HepG2 (cell line): ENCODE measurements around the gene TMEM269. TPM values are rescaled to one million over a fixed set of nuclear protein-coding genes. Genes with fewer than 3 reads are reported as not detected.

Source experiments
- AHR ChIP-seq: IDR thresholded peaks from 2 replicates; pipeline ENCODE4 v1.6.1; 2018; ENCODE audit warnings: missing genetic modification reagents, missing compliant biosample characterization
- CREM ChIP-seq, 2 experiments: sonication (generic) in 1 of 2; formaldehyde crosslinking in 1 of 2; IDR thresholded peaks; 2 replicates each; pipeline versions ENCODE4 v1.4.0 to v1.6.1; 2016 to 2020; ENCODE audit warnings: antibody characterized with exemption in 1 of 2, mild to moderate bottlenecking in 1 of 2, missing genetic modification reagents in 1 of 2
- DNMT3B ChIP-seq: conservative IDR thresholded peaks from 2 replicates; pipeline ENCODE4 v1.6.1; 2016; ENCODE audit warnings: missing biosample characterization, control low read depth
- EED ChIP-seq: sonication (generic); formaldehyde crosslinking; IDR thresholded peaks from 2 replicates; pipeline ENCODE4 v1.5.0; 2020; ENCODE audit warnings: mild to moderate bottlenecking, missing genetic modification reagents
- EP300 ChIP-seq, 3 experiments: sonication (generic) in 1 of 3; formaldehyde crosslinking in 1 of 3; IDR thresholded peaks; 2 replicates each; pipeline versions ENCODE4 v1.5.1 to v1.6.1; 2011 to 2020; ENCODE audit warnings: low read depth in 2 of 3, low read length in 2 of 3, borderline replicate concordance in 1 of 3, improper control_type of control experiment in 1 of 3, mild to moderate bottlenecking in 1 of 3, missing genetic modification reagents in 1 of 3, moderate library complexity in 1 of 3
- HES4 ChIP-seq: sonication (generic); formaldehyde crosslinking; IDR thresholded peaks from 2 replicates; pipeline ENCODE4 v1.9.0; 2021; ENCODE audit warnings: mild to moderate bottlenecking, missing genetic modification reagents, borderline replicate concordance
- IKZF5 ChIP-seq: IDR thresholded peaks from 2 replicates; pipeline ENCODE4 v1.6.1; 2018; ENCODE audit warnings: missing genetic modification reagents, mild to moderate bottlenecking, missing compliant biosample characterization
- MNT ChIP-seq: fragments of 450-650 bp; IDR thresholded peaks from 2 replicates; pipeline ENCODE4 v1.6.1; 2016
- PBX2 ChIP-seq: IDR thresholded peaks from 2 replicates; pipeline ENCODE4 v1.6.1; 2016; ENCODE audit warnings: control low read depth
- PHF20 ChIP-seq: sonication (generic); formaldehyde crosslinking; IDR thresholded peaks from 2 replicates; pipeline ENCODE4 v1.5.0; 2020; ENCODE audit warnings: mild to moderate bottlenecking, missing genetic modification reagents
- SNAPC2 ChIP-seq: sonication (generic); formaldehyde crosslinking; IDR thresholded peaks from 2 replicates; pipeline ENCODE4 v1.8.1; 2022; ENCODE audit warnings: mild to moderate bottlenecking, missing genetic modification reagents
- TRIM22 ChIP-seq: fragments of 450-650 bp; IDR thresholded peaks from 2 replicates; pipeline ENCODE4 v1.6.1; 2017
- ZBTB37 ChIP-seq: sonication (generic); formaldehyde crosslinking; IDR thresholded peaks from 2 replicates; pipeline ENCODE4 v1.4.0; 2020; ENCODE audit warnings: mild to moderate bottlenecking, missing genetic modification reagents
- ZNF292 ChIP-seq: sonication (generic); formaldehyde crosslinking; IDR thresholded peaks from 2 replicates; pipeline ENCODE4 v1.8.1; 2022; ENCODE audit warnings: mild to moderate bottlenecking, low read depth, missing genetic modification reagents, borderline replicate concordance
- ZNF605 ChIP-seq: sonication (generic); formaldehyde crosslinking; IDR thresholded peaks from 2 replicates; pipeline ENCODE4 v1.8.0; 2022; ENCODE audit warnings: mild to moderate bottlenecking, missing genetic modification reagents
- ZNF678 ChIP-seq: sonication (generic); formaldehyde crosslinking; IDR thresholded peaks from 2 replicates; pipeline ENCODE4 v1.4.0; 2020; ENCODE audit warnings: mild to moderate bottlenecking, missing genetic modification reagents
- ZNF710 ChIP-seq: sonication (generic); formaldehyde crosslinking; IDR thresholded peaks from 2 replicates; pipeline ENCODE4 v1.5.0; 2020; ENCODE audit warnings: mild to moderate bottlenecking, missing genetic modification reagents, borderline replicate concordance
- polyA plus RNA-seq, 8 experiments: library from polyadenylated mRNA; depleted of rRNA in 3 of 8; stranded (reverse) in 7 of 8; unstranded in 1 of 8; fragments of >200 nt; fragmentation: Illumina TruSeq in 4 of 8; extraction: Trizol in 4 of 8; gene quantifications; 2 replicates each; pipeline versions ENCODE4 v1.2.1 to v1.2.3, GENCODE V29; 2011 to 2016; ENCODE audit warnings: low read depth in 4 of 8, missing spikeins in 1 of 8, mixed read lengths in 1 of 8; ENCODE audit not compliant: insufficient read depth in 1 of 8
- total RNA-seq, 5 experiments: library from RNA; depleted of rRNA; stranded (reverse); fragments of >200 nt; fragmentation: Illumina TruSeq; extraction: Trizol; gene quantifications; 2 replicates each; pipeline ENCODE4 v1.2.3, GENCODE V29; 2016; ENCODE audit warnings: low read depth in 1 of 5

Gene TMEM269
- total and polyA plus RNA-seq, 2 of the 13 experiments (the other 11 are each of a cell fraction or from before 2014, with no cell fraction given), result 0.15 to 0.21 TPM

GRCh38 chr1:42846257-42847110 lies 61.7 kb downstream of the TMEM269 start, which contains the start of gene ZNF691 (continued):
- TF ChIP-seq ZBTB37 (CRISPR knock-in tag), result no peak
- TF ChIP-seq IKZF5 (CRISPR knock-in tag), result peak; percentile 54; the same call in 1 of the 2 replicates
- no peak for TF ChIP-seq TRIM22
- peak; percentile 23; the same call in 1 of the 2 replicates for TF ChIP-seq ZNF605 (CRISPR knock-in tag)
- 0 out of 2 replicates have a peak, but pooled peaks have one; percentile 64 for TF ChIP-seq SNAPC2
- peak; percentile 95 for TF ChIP-seq PBX2 (CRISPR knock-in tag)
- no peak for TF ChIP-seq AHR (CRISPR knock-in tag)
- TF ChIP-seq EED, result no peak
- no peak; the same call in 1 of the 2 replicates for TF ChIP-seq ZNF710 (CRISPR knock-in tag)
- TF ChIP-seq ZNF678 (CRISPR knock-in tag), result no peak
- TF ChIP-seq MNT, result no peak
- TF ChIP-seq PHF20 (CRISPR knock-in tag), result peak; percentile 77
- no peak for TF ChIP-seq EP300 (IDR thresholded peaks at IDR 0.05; ENCODE audit: low read depth in 2 of 2, low read length in 2 of 2)
- no peak for TF ChIP-seq EP300 (CRISPR knock-in tag; IDR thresholded peaks at IDR 0.05; ENCODE audit: borderline replicate concordance)
- TF ChIP-seq CREM (IDR thresholded peaks at IDR 0.05), result peak; percentile 86
- no peak for TF ChIP-seq CREM (CRISPR knock-in tag; IDR thresholded peaks at IDR 0.05)
- TF ChIP-seq DNMT3B (CRISPR knock-in tag), result 0 out of 2 replicates have a peak, but pooled peaks have one; percentile 31
- peak; percentile 69; the same call in 1 of the 2 replicates for TF ChIP-seq ZNF292 (CRISPR knock-in tag)
- no peak for TF ChIP-seq HES4 (CRISPR knock-in tag)
